HepG2 (cell line): ENCODE data around the gene C5AR1. TPM values are rescaled to one million over a fixed set of nuclear protein-coding genes. Genes with fewer than 3 reads are reported as not detected.
A peak's percentile ranks its signal among the peaks of the same experiment; 100 is the strongest.

Source experiments
- CENPT ChIP-seq: sonication (generic); formaldehyde crosslinking; IDR thresholded peaks from 2 replicates; pipeline ENCODE4 v1.8.0; 2022; ENCODE audit warnings: low read depth, mild to moderate bottlenecking, moderate library complexity, missing genetic modification reagents
- DNMT3B ChIP-seq: conservative IDR thresholded peaks from 2 replicates; pipeline ENCODE4 v1.6.1; 2016; ENCODE audit warnings: missing biosample characterization, control low read depth
- GPN1 ChIP-seq: sonication (generic); formaldehyde crosslinking; IDR thresholded peaks from 2 replicates; pipeline ENCODE4 v1.5.1; 2020; ENCODE audit warnings: missing genetic modification reagents, borderline replicate concordance
- KLF12 ChIP-seq: sonication (generic); formaldehyde crosslinking; IDR thresholded peaks from 2 replicates; pipeline ENCODE4 v1.4.0; 2020; ENCODE audit warnings: missing genetic modification reagents, borderline replicate concordance
- NFYC ChIP-seq: IDR thresholded peaks from 2 replicates; pipeline ENCODE4 v1.6.1; 2016; ENCODE audit warnings: missing genetic modification reagents, missing compliant biosample characterization
- NR2F2 ChIP-seq: IDR thresholded peaks from 2 replicates; pipeline ENCODE4 v1.6.1; 2012; ENCODE audit warnings: low read depth, inconsistent platforms, borderline replicate concordance
- PRMT3 ChIP-seq: sonication (generic); formaldehyde crosslinking; IDR thresholded peaks from 2 replicates; pipeline ENCODE4 v1.8.1; 2022; ENCODE audit warnings: low read depth, mild to moderate bottlenecking, moderate library complexity, missing genetic modification reagents, borderline replicate concordance
- PTBP1 ChIP-seq: fragments of 200-400 bp; formaldehyde crosslinking; IDR thresholded peaks from 2 replicates; pipeline ENCODE4 v1.6.1; 2018; ENCODE audit warnings: low read length, low read depth; ENCODE audit not compliant: poor library complexity, severe bottlenecking
- SNAPC4 ChIP-seq: sonication (generic); formaldehyde crosslinking; IDR thresholded peaks from 2 replicates; pipeline ENCODE4 v1.4.0; 2020; ENCODE audit warnings: mild to moderate bottlenecking, missing genetic modification reagents
- TOPORS ChIP-seq: sonication (generic); formaldehyde crosslinking; IDR thresholded peaks from 2 replicates; pipeline ENCODE4 v1.8.0; 2023; ENCODE audit warnings: mild to moderate bottlenecking, missing genetic modification reagents
- ZFP62 ChIP-seq: sonication (generic); formaldehyde crosslinking; IDR thresholded peaks from 2 replicates; pipeline ENCODE4 v1.4.0; 2020; ENCODE audit warnings: missing genetic modification reagents
- ZKSCAN5 ChIP-seq: sonication (generic); formaldehyde crosslinking; IDR thresholded peaks from 2 replicates; pipeline ENCODE4 v1.5.1; 2020; ENCODE audit warnings: mild to moderate bottlenecking, missing genetic modification reagents
- ZNF207 ChIP-seq: fragments of 450-650 bp; IDR thresholded peaks from 2 replicates; pipeline ENCODE4 v1.6.1; 2016; ENCODE audit warnings: antibody characterized with exemption, borderline replicate concordance
- ZNF33A ChIP-seq: sonication (generic); formaldehyde crosslinking; IDR thresholded peaks from 2 replicates; pipeline ENCODE4 v1.5.1; 2020; ENCODE audit warnings: missing genetic modification reagents, mild to moderate bottlenecking, moderate library complexity, borderline replicate concordance
- ZNF44 ChIP-seq: sonication (generic); formaldehyde crosslinking; IDR thresholded peaks from 2 replicates; pipeline ENCODE4 v1.5.1; 2020; ENCODE audit warnings: mild to moderate bottlenecking, missing genetic modification reagents
- ZNF543 ChIP-seq: sonication (generic); formaldehyde crosslinking; IDR thresholded peaks from 2 replicates; pipeline ENCODE4 v1.4.0; 2020; ENCODE audit warnings: mild to moderate bottlenecking, missing genetic modification reagents
- ZNF768 ChIP-seq: sonication (generic); formaldehyde crosslinking; IDR thresholded peaks from 2 replicates; pipeline ENCODE4 v1.4.0; 2020; ENCODE audit warnings: missing genetic modification reagents
- ZNF883 ChIP-seq: sonication (generic); formaldehyde crosslinking; IDR thresholded peaks from 2 replicates; pipeline ENCODE4 v1.5.1; 2020; ENCODE audit warnings: mild to moderate bottlenecking, missing genetic modification reagents; ENCODE audit errors: not compliant biosample characterization
- ZZZ3 ChIP-seq: sonication (generic); formaldehyde crosslinking; IDR thresholded peaks from 2 replicates; pipeline ENCODE4 v1.4.0; 2020; ENCODE audit warnings: missing genetic modification reagents, mild to moderate bottlenecking, borderline replicate concordance
- polyA plus RNA-seq, 8 experiments: library from polyadenylated mRNA; depleted of rRNA in 3 of 8; stranded (reverse) in 7 of 8; unstranded in 1 of 8; fragments of >200 nt; fragmentation: Illumina TruSeq in 4 of 8; extraction: Trizol in 4 of 8; gene quantifications; 2 replicates each; pipeline versions ENCODE4 v1.2.1 to v1.2.3, GENCODE V29; 2011 to 2016; ENCODE audit warnings: low read depth in 4 of 8, missing spikeins in 1 of 8, mixed read lengths in 1 of 8; ENCODE audit not compliant: insufficient read depth in 1 of 8
- total RNA-seq, 5 experiments: library from RNA; depleted of rRNA; stranded (reverse); fragments of >200 nt; fragmentation: Illumina TruSeq; extraction: Trizol; gene quantifications; 2 replicates each; pipeline ENCODE4 v1.2.3, GENCODE V29; 2016; ENCODE audit warnings: low read depth in 1 of 5
- TF ChIP-seq, protein P1 (sequence below): IDR thresholded peaks from 2 replicates; pipeline ENCODE4 v1.6.1; 2016; ENCODE audit warnings: control low read depth
- TF ChIP-seq, protein P2 (sequence below): IDR thresholded peaks from 2 replicates; pipeline ENCODE4 v1.6.1; 2016; ENCODE audit warnings: low read depth, control low read depth
- TF ChIP-seq, protein P3 (sequence below): sonication (generic); formaldehyde crosslinking; IDR thresholded peaks from 2 replicates; pipeline ENCODE4 v1.4.0; 2020; ENCODE audit warnings: mild to moderate bottlenecking, missing genetic modification reagents

C5AR1 gene
- total and polyA plus RNA-seq, 2 of the 13 experiments (the other 11 are each of a cell fraction or from before 2014, with no cell fraction given), result 0.07 to 1.6 TPM

GRCh38 chr19:47273313-47274070 lies 36.2 kb upstream of the C5AR1 start (continued):
- TF ChIP-seq NR2F2, result no peak
- no peak; the same call in 1 of the 2 replicates for TF ChIP-seq ZNF33A (CRISPR knock-in tag)
- TF ChIP-seq ZNF44 (CRISPR knock-in tag), result no peak
- TF ChIP-seq ZZZ3, result no peak
- TF ChIP-seq, protein P1, sequence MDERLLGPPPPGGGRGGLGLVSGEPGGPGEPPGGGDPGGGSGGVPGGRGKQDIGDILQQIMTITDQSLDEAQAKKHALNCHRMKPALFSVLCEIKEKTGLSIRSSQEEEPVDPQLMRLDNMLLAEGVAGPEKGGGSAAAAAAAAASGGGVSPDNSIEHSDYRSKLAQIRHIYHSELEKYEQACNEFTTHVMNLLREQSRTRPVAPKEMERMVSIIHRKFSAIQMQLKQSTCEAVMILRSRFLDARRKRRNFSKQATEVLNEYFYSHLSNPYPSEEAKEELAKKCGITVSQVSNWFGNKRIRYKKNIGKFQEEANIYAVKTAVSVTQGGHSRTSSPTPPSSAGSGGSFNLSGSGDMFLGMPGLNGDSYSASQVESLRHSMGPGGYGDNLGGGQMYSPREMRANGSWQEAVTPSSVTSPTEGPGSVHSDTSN (CRISPR knock-in tag), result no peak
- TF ChIP-seq SNAPC4, result peak; percentile 75; the same call in 1 of the 2 replicates
- TF ChIP-seq ZNF207, result no peak
- no peak for TF ChIP-seq NFYC (CRISPR knock-in tag)
- peak; percentile 87 for TF ChIP-seq KLF12 (CRISPR knock-in tag)
- no peak for TF ChIP-seq ZNF543
- TF ChIP-seq PTBP1, result peak; percentile 17
- no peak for TF ChIP-seq PRMT3 (CRISPR knock-in tag)
- TF ChIP-seq GPN1 (CRISPR knock-in tag), result no peak
- no peak; the same call in 1 of the 2 replicates for TF ChIP-seq TOPORS (CRISPR knock-in tag)
- peak; percentile 71; the same call in 1 of the 2 replicates for TF ChIP-seq ZNF768 (CRISPR knock-in tag)
- no peak for TF ChIP-seq ZFP62 (CRISPR knock-in tag)
- TF ChIP-seq ZNF883, result no peak
- TF ChIP-seq DNMT3B (CRISPR knock-in tag), result no peak
- TF ChIP-seq ZKSCAN5, result no peak
- TF ChIP-seq, protein P2, sequence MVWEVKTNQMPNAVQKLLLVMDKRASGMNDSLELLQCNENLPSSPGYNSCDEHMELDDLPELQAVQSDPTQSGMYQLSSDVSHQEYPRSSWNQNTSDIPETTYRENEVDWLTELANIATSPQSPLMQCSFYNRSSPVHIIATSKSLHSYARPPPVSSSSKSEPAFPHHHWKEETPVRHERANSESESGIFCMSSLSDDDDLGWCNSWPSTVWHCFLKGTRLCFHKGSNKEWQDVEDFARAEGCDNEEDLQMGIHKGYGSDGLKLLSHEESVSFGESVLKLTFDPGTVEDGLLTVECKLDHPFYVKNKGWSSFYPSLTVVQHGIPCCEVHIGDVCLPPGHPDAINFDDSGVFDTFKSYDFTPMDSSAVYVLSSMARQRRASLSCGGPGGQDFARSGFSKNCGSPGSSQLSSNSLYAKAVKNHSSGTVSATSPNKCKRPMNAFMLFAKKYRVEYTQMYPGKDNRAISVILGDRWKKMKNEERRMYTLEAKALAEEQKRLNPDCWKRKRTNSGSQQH (CRISPR knock-in tag), result peak; percentile 8; the same call in 1 of the 2 replicates
- TF ChIP-seq, protein P3, sequence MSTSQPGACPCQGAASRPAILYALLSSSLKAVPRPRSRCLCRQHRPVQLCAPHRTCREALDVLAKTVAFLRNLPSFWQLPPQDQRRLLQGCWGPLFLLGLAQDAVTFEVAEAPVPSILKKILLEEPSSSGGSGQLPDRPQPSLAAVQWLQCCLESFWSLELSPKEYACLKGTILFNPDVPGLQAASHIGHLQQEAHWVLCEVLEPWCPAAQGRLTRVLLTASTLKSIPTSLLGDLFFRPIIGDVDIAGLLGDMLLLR, result peak; percentile 44; the same call in 1 of the 2 replicates
- TF ChIP-seq CENPT, result no peak
